T1000 (cell line): ENCODE measurements around the gene STK32B.

Source experiments
- DNase-seq: peaks from one replicate; lab custom pipeline; 2025; ENCODE audit warnings: mixed read lengths; lab: John Stamatoyannopoulos, UW

Gene STK32B

DNA sequence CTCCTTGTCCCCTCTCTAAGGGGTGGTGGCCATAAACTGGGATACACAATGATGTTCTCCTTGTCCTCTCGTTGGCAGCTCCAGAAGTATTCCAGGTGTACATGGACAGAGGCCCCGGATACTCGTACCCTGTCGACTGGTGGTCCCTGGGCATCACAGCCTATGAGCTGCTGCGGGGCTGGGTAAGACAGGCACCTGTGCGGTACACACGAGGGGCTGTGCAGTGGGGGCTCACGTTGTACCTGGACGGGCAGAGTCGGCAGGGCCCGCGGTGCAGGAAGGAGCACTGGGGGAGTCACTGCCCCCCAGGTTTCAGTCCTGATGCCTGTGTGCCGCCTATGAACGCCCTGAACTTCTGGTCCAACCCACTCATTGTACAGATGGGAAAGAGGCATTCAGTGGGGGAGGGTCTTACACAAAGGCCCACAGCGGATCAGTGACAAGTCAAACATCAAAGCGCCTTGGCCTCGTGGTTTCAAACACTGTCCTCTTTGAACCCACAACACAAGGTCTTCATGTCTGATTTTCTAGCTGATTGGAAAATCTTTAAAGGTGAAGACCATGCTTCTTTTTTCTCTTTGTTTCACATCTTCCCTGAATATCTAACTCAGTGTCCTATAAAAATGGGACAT lies 395.4 kb downstream of the STK32B start:
- no peak for DNase-seq

DNA sequence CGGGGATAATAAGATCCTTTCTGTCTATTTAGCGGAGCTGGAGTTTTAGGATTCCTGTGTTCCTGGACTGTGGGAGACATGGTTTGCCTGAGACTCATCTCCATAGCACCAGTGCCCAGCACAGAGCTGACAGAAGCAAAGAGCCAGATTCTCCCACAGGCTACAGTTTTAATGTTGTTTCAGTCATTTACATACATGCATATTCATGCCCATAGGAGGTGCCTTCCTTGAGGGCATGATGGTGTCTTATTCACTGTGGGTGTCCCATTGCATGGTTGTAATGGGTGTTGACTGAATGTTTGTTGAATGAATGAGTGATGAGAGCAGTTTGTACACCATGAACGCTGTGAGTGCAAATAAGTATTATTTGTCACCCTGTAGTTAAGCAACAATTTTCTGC lies 396.5 kb downstream of the STK32B start:
- DNase-seq, result no peak

DNA sequence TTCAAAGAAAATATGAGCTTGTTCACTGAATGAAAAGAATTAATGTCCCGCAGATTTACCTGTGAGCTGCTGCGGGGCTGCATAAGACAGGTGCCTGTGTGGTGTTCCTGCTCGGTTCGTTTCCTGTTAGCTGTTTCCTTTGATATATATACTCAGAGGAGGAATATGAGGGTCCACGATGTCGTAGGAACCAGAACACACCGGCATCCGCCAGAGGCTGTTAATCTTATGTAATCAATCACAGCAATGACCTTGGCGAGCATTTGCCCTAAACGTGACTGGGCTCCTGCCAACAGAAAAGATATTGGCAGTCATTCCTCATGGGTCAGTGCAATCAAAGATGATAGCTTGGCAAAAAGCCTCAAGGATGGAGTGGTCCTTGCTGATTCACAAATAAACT lies 396.9 kb downstream of the STK32B start:
- no peak for DNase-seq

DNA sequence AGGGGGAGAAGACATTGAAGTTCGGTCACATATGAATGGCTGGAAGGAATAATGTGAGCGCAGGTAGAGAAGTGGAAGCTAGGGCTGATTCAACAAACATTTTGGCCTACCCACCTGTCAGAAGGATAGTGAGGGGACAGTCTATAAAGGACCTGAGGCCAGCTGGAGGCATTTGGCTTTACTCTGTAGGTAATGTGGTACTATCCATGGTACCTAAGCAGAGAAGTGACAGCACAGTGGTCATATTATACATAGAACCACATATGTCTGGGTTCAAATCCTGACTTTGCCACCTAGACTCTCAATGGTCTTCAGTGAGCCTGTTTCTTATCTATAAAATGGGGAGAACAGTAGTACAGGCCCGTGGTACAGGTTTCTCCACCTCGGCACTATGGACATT lies 400.0 kb downstream of the STK32B start:
- no peak for DNase-seq

DNA sequence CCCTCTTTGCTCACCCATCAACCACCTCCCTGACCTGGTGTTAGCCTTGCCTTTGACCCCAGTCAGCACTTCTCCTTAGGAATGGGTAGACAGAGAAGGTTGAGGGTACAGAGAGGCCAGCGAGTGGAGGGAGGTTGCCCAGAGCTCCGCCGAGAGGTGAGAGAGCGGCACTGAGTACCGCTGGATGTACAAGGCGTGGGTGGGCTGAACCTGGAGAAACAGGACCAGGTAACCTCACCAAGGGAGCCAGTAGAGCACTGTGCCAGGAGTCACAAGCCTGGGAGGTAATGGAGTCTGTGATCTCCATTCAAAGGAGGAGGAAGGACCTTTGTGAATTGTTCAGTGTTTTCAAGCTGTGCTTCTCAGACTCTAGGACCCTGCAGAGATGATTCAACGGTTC lies 400.9 kb downstream of the STK32B start:
- no peak for DNase-seq

DNA sequence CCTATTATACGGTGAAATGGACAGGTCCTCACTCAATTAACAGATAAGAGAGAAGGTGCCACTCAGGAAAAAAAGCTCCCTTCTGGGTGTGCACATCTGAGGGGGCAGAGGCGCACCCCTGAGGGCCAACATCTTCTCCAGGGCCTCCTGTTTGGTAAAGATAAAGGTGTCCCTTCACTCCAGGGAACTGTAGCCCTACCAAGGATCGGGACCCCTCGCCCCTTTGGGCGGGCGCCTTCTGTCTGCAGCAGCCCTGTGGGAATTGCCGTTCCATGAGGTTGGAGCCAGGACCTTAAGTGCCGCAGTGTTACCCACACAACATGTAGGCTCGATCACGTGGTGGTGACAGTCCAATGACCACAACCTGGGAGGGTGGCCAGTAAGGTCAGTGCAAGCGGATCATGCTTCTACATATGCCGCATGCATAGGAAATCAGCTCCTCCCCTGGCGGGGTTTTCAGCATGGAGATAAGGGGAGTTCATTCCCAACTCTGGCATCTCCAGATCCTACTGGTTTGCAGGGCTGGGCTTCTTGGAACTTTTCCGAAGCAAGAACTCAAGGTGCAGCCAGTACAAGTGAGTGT lies 403.8 kb downstream of the STK32B start:
- no peak for DNase-seq

GRCh38 chr4:5456296-5456845 lies 405.1 kb downstream of the STK32B start:
- no peak for DNase-seq

GRCh38 chr4:5458676-5459075 lies 407.4 kb downstream of the STK32B start:
- no peak for DNase-seq

GRCh38 chr4:5459236-5459635 lies 408.0 kb downstream of the STK32B start:
- no peak for DNase-seq

GRCh38 chr4:5460106-5460801 lies 409.0 kb downstream of the STK32B start:
- no peak for DNase-seq

GRCh38 chr4:5461477-5461876 lies 410.2 kb downstream of the STK32B start:
- DNase-seq, result no peak

DNA sequence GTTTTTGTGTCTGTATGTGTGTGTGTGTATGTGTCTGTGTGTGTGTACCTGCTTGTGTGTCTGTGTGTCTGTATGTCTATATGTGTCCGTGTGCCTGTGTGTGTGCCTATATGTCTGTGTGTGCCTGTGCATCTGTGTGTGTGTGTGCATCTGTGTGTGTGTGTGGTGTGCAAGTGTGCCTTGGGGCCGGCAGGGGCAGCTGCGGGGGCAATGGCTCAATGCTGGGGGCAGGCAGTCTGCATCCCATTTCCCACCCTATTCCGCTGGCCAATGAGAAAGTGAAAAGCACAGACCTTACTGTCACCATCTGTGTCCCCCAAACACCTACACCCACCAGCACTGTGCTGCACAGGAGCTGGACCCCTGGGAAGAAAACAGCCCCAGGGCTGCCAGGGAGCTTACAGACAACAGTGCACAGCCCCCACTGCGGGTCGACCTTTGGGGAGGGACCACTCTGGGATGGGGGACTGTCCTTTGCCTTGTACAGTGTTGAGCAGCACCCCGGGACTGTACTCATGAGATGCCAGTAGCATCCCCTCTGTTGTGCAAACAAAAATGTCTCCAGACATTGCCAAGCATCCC lies 411.1 kb downstream of the STK32B start:
- no peak for DNase-seq

- DNase-seq, result no peak
Measured at GRCh38 chr4:5462896-5463295, 411.6 kb downstream of the STK32B start.

GRCh38 chr4:5463361-5463760 lies 412.1 kb downstream of the STK32B start:
- DNase-seq, result no peak

DNA sequence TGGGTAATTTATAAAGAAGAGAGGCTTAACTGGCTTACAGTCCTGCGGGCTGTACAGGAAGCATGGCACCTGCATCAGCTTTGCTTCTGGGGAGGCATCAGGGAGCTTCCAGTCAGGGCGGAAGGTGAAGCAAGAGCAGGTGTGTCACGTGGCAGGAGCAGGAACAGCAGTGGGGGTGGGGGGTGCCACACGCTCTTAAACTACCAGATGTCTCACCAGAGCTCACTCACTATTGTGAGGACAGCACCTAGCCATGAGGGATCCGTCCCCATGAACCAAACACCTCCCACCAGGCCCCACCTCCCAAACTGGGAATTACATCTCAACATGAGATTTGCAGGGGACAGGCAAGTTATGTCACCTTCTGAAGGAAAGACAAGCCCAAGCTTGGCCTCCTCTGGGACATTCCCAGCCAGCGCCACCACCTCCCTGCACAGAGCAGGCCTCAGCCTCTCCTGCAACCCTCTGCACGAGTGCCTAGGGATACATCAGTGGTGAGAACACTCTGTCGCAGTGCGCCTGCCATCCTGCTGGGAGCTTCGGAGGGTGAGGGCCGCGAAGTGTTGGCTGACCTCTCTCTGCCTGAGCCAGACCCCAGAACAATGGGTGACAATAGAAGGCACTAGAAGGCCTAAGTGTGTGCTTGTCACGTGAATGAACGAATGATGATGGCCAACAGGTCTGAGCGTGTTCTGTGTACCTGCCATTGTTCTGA lies 412.8 kb downstream of the STK32B start:
- DNase-seq, result no peak

DNA sequence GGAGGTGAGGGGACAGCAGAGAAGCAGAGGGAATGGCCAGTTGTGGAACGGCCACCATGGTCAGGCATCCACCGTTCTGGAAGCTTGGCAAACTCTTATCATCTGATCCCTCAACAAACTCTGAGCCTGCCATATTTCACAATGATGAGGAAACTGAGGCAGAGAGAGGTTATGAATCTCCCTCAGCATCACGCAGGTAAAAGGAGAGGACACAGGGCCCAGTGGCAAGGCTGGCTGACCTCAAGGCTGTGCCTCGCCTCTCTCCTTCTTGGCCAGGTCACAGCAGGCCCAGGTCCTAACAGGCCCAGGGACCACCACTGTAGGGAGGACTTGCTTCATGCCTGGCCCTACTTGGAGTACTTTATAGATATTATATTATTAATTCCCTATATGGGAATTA lies 414.2 kb downstream of the STK32B start:
- DNase-seq, result no peak

GRCh38 chr4:5465956-5466355 lies 414.7 kb downstream of the STK32B start:
- DNase-seq, result no peak

DNA sequence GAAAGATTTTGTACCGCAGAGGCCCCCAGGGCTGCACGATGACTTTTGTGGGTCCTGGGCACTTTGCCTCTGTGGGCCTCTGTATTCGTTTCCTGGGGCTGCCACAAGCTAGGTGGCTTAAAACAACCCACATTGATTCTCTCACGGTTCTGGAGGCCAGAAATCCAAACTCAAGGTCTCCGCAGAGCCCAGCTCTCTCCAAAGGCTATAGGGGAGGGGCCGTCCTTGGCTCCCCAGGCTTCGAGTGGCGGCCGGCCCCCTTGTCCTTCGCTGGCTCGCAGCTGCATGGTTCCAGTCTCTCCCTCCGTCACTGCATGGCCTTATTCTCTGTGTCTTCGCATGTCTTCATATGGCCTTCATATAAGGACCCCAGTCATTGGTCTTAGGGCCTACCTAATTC lies 415.8 kb downstream of the STK32B start:
- DNase-seq, result no peak

DNA sequence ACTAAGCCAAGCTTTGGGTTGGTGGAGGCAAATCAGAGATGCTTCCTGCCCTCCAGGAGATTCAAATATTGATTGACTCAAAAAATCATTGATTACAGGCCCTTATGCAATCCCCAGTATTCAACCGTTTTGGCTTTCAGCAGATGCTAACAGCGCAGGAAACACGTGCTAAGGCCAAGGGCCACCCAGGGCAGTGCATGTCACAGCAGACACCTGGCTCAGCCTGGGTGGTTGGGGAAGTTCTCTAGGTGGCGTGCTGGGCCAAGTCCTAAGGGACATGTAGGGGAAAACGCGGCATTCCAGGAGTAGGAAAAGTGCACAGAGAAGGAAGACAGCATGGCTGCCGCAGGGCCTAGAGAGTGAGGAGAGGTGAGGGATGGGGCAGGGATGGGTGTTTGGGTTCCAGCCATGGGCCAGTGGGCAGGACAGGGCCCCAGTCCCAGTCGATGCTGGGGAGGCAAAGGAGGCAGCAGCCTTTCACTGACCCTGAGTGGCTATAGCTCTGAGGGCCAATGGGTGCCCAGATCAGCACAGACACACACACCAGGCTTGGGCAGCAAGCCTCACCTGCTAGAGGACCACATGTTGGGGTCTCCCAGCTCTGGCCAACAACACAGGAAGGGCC lies 418.0 kb downstream of the STK32B start:
- DNase-seq, result no peak

DNA sequence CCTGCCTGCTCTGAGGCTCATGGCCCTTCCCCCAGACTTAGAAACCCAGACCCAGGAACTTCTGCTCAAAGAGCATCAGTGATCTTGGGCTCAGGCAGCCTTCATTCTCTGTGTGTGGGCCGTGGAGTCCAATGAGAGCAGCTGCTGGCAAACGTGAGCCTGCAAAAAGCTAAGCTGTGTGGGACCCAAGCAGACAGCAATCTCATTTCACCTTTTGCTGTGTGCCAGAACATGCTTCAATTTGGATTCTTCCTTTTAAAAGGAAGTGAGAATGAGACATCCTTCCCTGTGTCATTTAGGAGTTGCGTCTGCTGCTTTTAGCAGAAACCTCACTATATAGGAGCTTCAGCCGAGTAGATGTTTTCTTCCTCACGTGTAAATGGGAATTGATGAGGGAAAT lies 418.6 kb downstream of the STK32B start:
- no peak for DNase-seq

- DNase-seq, result no peak
Measured at GRCh38 chr4:5470318-5471198, 419.3 kb downstream of the STK32B start.
